HG02588 (cell line): Measurements from ENCODE around the gene SLC22A6.

Source experiments
- ATAC-seq: cut with Tn5 transposase; IDR thresholded peaks from one replicate; pipeline ENCODE4 v1.9.1; 2021; ENCODE audit warnings: mild to moderate bottlenecking, moderate library complexity; ENCODE audit not compliant: unreplicated experiment

Gene SLC22A6, protein sequence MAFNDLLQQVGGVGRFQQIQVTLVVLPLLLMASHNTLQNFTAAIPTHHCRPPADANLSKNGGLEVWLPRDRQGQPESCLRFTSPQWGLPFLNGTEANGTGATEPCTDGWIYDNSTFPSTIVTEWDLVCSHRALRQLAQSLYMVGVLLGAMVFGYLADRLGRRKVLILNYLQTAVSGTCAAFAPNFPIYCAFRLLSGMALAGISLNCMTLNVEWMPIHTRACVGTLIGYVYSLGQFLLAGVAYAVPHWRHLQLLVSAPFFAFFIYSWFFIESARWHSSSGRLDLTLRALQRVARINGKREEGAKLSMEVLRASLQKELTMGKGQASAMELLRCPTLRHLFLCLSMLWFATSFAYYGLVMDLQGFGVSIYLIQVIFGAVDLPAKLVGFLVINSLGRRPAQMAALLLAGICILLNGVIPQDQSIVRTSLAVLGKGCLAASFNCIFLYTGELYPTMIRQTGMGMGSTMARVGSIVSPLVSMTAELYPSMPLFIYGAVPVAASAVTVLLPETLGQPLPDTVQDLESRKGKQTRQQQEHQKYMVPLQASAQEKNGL

DNA sequence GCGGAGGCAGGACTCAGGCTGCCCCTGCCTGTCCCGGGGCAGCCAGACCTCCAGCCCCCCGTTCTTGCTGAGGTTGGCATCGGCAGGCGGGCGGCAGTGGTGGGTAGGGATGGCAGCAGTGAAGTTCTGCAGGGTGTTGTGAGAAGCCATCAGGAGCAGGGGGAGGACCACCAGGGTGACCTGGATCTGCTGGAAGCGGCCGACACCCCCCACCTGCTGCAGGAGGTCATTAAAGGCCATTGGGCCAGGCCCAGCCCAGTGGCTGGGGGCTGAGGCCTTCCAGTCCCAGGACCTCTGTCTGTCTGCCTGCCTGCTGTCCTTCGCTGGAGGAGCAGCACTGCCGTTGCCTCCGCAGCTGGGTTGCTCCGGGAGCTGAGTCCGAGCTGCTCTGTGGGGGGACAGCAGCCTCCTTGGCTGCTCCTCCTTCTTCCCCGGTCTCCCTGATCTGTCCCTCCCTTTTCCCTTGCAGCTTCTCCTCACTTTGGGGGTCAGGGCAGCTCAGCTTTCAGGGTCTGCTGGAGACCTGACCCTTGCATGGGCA is at the start of gene SLC22A6:
SLC22A6 (minus strand) TSS at position 517 of the 541 bp plus-strand sequence; CDS start at position 240, 277 bp downstream.
- ATAC-seq = no peak

DNA sequence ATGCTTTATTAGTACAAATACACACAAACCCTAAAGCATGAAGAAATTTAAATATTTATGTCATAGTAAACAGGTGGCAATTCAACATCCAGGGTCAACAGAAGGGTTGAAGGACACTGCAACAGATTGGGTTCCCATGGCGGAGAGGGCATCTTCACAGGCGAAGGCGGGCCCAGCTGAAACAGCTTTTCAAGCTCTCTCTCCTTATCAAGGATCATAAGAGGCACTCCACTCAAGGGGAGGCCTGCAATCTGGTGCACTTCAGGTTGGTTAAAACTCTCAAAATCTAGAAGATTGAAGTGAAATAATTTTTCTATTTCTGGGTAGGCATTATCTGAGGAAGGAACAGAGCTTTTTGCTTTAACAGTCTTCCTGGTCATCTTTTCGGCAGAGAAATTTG is 47.7 kb upstream of the SLC22A6 start:
- no peak for ATAC-seq

DNA sequence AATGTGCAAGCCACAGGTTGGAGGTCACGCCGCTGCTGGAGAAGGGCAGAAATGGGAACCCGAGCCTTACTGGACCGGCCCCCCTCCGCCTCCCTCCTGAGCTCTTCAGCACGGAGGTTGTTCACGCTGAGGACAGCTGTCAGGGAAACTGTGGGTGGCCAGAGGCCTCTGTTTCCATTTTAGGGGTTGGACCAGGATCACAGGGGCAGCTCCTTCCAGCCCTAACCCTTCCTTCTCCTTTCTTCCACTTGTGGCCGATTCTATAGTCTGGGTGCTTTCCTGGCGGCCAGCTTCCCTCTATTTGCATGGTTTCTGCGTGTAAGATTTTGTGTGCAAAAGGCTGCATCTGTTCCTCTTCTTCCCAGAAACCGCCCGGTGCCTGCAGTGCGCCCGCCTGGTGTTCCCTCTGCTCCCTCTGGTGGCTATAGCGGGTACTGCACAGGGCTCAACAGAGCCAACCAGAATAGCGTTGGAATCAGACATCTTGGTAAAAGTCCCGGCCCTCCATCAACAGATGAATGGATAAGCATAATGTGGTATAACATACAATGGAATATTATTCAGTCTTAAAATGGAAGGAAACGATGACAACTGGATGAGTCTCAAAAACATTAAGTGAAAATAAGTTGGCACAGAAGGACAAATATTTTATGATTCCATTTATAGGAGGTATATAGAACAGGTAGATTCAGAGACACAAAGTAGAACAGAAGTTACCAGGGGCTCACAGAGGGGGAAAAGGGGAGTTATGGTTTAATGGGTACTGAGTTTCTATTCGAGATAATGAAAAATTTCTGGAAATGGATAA is 39.3 kb upstream of the SLC22A6 start:
- ATAC-seq = no peak

DNA sequence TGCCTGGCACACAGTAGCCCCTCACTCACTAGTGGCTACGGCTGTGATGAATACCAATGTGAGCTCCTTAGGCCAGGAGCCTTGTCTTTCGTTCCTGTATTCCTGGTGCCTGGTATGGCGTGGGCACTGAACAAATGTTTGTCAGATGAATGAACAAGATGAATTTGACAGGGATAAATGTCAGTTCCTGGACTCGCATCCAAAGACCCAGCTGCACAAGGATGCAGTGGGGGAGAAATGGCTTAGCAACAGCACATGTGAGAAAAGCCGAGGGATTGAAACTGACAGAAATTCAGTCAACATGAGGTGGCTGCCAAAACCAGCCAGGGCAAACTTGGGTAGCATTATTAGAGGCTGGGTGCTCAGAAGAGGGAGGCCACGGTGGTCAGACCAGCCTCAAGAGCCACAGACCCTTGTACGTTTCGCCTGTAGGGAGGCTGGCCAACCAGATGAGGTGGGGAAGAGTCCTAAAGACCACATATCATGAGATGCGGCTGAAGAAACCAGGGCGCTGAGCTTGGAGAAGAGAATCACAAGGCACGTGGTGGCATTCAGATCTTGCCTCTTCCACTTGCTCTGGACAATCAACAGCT is 38.6 kb upstream of the SLC22A6 start:
- no peak for ATAC-seq

DNA sequence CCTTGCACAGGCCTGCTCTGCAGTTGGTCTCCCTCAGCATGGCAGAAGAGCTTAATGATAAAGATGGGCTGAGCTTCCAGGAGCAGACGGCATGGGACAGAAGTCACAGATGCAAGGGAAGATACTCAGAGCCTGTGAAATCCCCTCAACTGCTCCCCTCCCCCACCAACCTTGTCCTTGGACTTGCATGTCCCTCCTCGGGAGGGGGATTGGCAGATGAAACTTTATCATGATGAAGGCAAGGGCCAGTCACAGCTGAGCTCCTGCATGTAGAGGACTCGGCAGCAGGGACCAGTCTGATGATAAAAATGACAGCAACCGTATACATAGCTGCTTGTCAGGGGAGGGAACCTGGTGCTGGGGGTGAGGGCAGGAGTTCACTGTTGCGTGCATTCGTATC is 37.7 kb upstream of the SLC22A6 start:
- ATAC-seq = no peak

DNA sequence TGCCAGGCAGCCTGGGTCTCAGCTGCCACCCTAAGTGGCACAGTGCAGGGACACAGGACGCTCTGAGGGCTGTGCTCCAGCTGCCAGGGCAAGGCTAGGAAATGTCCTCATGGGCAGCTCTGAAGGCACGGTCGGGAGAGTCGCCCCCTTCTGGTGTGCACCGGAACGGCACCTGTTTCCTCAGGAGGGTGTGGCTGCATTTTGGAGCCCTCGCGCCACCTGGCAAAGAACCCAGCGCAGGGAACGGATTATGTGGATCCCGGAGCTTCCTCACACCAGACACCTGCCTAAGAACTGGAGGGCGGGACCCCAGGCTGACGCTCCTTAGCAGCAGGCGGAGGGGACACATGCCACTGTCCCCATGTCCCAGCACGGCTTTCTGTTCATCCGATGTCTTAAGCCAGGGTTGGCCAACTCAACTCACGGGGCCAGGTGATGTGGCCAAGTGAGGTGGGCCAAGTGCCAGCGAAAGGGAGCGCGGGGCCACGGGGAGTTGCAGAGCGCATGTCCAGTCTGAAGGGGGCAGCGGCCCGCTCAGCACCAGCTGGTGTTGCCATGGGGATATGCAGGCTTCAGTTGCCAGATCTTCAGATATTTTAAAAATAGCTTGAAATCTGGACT is 36.0 kb upstream of the SLC22A6 start:
- no peak for ATAC-seq

DNA sequence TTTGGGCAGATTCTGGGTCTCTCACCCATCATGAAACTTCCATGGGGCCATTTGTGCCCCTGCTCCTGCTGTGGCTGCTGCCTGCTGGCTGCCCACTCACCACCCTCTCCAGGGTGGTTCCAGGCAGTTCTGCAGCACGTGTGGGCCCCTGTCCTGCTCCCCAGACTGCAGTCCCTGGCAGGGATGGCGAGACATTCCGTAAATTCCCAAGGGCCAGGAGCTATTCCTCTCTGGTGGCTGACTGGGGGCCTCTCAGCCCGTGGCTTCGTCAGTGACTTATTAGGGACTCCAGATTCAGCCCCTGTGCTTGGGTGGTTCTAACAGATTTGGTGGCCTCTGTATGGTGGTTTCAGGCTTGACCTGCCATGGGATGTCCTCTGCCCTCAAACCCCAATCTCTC is 34.7 kb upstream of the SLC22A6 start:
- no peak for ATAC-seq

DNA sequence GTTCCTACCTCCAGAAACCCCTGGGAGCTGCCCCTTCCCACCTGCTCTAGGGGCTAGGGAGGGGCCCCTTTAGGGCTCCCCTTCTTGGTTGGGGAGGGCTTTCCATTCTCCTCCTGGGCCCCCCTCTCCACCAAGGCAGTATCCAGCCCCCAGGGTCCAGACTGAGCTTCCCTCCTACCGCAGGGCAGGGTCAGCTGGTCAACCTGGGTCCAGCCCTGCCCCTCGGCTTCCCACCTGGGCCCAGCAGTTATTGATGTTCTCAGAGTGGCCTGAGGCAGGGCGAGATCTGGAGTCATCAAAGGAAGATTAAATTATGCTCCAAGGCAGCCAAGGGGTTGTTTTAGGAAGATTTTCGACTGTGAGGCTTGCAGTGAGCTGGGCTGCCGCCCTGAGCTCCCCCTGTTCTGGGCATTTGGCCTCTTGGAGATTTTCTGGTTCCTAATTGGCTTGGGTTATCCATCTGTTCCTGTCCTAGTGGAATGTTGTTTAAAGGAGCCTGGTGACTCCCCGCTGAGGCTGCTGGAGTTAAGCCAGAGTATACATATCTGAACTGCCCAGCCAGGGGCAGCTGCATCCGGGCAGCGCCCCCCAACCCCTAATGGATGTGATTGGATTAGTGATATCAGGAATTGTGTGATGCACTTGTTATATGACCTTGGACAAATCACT is 32.7 kb upstream of the SLC22A6 start:
- ATAC-seq = no peak

DNA sequence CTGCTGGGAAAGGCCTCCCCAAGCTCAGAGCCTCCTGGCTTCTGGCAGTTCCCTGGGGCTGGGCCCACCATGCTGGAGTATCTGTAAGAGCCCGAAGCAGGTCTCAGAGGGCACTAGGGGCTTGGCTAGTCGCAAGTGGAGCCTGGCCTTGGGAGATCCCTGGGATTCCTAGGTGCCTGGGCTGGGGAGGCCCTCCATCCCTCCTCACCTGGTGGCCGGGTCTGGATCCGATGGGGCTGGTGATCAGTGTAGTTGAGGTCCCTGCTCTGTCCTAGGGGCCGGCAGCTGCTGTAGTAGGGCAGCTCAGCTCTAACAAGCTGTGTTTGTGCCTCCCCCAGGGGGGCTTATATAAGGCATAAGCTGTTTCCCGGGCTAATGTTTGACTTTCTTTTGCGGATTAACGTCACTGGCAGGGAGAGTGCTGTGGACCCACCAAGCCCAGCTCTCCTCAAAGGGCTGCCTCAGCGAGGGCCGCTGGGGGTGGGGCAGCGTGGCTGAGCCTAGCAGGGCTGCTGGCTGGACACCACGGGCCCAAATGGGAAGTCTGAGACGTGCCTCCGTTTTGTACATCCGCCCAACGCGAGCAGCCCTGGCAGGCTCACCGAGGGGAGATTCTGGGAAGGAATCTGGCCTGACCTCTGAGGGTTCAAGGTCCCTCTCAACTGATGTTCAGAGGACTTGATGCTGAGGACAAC is 30.9 kb upstream of the SLC22A6 start, which contains the start of gene SLC22A8:
SLC22A8 (minus strand) TSS at position 321 of the 695 bp plus-strand sequence. CDS start 883 bp downstream, outside the sequence.
- no peak for ATAC-seq

DNA sequence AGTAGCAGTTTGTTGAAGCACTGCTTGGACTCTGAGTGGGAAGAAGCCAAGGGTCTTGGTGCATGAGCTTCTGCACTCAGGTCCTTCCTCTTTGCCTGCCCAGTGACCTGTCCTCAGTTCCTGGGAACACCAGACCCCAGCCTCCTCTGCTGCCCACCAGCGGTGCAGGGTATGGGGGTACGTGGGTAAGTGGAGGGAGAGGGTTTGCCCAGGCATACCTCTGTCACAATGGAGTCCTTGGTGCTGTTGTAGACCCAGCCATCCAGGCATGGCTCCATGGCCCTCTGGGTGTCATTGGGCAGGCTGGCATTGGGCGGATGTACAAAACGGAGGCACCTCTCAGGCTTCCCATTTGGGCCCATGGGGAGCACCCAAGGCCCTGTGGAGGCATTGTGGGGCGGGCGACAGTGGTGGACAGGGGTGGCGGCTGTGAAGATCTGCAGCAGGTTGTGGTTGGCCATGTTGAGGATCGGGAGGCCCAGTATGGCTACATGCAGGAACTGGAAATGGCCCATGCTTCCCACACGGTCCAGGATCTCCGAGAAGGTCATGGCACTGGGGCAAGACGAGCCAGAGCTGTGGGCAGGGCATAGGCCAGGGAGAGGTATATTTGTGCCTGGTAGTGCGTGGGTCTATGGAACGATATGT is 29.8 kb upstream of the SLC22A6 start:
- no peak for ATAC-seq

DNA sequence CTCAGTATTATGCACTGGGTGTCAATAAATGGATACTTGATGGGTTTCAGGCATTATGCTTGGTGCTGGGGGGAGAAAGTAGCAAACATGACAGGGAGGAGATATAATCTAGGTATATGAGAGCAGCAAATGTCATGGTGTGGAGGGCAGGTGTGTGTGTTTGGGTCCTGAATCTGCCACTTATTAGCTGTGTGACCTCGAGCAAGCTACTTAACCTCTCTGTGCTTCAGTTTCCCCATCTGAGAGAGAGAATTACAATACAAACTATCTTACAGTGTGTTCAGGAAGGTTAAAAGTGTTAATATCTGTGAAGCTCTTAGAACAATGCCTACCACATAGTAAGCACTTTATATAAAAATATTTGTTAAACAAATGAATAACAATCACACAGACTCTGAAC is 28.1 kb upstream of the SLC22A6 start:
- no peak for ATAC-seq

DNA sequence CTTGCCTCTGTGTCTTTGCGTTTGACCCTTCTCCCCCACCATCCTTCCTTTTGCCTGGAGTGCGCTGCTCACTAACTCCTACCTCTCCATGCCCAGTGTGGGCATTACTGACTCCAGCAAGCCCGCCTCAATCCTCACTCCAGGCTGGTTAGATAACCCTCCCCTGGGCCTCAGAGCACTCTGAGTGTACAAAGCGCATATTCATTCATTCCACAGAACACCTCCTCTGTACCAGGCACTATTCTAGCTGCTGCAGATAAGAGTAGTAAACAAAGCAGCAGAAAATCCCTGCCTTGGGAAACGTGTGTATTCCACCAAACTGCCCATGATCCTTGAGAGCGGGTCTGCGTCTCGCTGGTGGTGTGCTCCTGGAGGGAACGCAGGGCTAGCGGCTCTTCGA is 27.7 kb upstream of the SLC22A6 start:
- no peak for ATAC-seq

DNA sequence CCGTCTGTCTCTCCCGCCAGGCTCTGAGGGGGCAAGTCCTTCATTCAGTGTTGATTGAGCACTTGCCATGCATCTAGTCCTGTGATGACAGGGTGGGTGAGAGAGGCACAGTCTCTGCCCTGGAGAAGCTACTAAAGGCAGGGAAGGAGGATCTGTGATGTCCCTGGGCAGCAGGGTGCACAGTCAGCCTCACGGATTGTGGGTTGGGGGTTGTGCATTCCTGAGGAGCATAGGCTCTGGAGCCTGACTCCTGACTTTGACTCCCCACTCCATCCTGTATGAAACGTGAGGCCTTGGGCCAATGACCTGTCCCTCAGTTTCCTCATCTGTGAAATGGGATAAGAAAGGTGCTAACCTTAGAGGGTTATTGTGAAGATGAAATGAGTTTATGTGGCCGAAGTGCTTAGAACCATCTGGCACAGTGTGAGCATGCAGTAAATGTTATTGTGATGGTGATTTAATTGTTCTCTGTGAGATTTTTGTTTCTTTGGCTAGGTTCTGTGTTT is 26.2 kb upstream of the SLC22A6 start:
- ATAC-seq = no peak

DNA sequence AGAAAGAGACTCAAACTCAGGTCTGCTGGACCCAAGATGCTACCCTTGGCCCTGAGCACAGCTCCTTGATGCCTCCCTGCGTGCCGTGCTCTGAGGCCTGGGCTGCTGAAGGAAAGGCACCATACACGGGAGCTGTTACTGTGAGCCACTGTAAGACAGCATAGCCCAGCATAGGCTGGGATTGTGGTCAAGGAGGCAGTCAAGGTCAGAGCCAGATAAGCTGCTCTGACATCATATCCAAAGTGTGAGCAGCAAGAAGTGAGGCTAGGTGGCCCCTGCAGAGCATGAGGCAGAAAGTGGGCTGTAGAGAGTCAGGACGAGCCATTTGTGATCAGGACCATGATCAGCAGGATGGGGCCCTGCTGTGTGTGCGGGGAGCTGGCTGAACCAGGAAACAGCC is 23.2 kb upstream of the SLC22A6 start:
- ATAC-seq = no peak

DNA sequence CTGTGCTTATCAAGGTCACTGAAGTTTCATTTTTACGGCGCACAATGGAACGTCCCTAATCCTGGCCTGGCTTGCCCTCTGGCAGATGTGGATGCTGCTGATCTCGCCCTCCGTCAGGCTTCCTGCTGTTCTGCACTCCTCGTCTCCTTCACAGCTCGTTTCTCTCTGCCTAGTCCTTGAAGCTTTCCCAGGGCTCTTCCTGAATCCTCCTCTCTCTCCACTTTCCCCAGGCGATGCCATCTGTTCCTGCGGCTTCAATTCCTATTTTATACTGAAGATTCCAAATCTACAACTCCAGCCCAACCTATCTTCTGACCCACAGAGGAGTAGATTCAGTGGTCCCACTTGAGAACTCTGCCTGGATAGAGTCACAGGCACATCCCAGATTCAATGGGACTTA is 16.7 kb upstream of the SLC22A6 start:
- no peak for ATAC-seq

DNA sequence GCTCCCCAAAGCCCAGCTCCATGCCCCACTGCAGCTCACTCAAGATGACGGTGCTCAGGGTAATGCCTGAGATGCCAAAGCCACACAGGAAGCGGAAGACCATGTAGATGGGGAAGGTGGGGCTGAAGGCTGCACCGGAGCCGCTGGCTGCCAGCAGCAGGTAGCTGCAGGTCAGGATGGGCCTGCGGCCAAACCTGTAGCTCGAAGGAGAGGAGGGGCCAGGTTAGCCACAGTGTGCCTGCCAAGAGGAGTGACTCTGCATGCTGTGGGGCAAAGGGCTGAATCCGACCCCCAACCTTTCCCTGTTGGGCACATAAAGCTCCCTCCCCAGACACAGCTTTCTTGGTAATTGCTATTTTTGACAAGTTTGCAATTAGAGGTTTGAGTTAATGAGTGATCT is 14.9 kb upstream of the SLC22A6 start:
- ATAC-seq = no peak

DNA sequence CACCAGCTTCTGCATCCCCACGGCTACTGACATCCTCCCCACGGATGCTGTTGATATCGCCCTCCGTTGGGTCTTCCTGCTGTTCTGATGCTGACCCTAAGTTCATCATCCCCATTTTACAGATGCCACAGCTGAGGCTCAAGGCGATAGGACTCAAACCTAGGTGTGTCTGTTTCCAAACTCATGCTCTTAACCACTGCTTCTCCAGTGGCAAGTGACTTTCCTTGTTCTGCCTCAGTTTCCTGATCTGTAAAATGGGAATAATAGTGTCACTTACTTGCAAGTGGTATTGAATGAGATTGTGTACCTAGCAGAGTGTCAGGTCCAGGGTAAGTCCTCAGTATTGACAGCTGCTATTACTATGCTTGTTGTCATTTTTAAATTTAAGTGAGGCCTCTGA is 14.4 kb upstream of the SLC22A6 start:
- ATAC-seq = no peak

DNA sequence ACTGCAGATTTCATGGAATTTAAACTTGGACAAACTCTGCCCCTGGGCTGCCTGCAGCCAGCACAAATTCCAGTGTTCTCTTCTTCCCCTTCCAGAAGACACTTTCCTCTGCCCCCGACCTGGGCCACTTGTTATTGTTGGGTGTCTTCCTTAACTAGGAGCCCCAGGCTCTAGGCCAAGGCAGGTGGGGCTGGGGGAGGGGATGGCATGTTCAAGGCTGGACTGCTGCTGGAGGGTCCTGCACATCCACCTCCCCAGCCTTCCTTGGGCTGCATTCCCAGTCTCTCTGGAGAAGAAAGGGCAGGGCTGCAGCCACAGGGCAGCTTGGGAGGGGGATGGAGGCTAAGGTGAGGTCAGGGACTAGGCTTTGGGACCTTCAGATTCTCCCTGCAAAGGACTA is 11.5 kb upstream of the SLC22A6 start:
- no peak for ATAC-seq

DNA sequence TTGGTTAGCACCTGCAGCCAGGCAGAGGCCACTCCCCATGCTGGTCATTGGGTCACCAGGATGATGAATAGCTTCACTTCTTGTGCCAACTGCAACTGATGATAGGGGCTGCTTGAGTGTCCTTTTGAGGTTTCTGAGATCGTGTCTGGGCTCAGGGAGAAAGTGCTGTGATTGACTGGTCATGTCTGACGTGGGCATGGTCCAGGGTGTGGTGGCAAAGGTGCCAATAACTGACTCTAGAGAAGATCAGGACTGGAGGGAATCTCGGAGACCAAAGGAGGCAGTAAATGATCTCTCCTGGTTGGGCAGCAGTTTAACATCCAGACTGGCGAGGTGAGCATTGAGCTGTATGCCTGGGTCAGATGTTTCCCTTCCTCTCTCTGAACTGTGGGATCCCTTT is 10.0 kb upstream of the SLC22A6 start:
- no peak for ATAC-seq
